ENCODE measurements around the gene ALPK1. TPM values are rescaled to one million over a fixed set of nuclear protein-coding genes. Genes with fewer than 3 reads are reported as not detected.

ALPK1 gene
- total and polyA plus RNA-seq, 4 experiments from 2014 or later, result 3.9 to 18.6 (median 10.2) TPM

GRCh38 chr4:112282860-112283667 lies 14.1 kb upstream of the ALPK1 start:
- Histone ChIP-seq H3K27me3 (ENCODE audit: insufficient read depth, low read length) (no peaks in the 10 kb centered on the region), H3K27ac (ENCODE audit: low read depth, low read length) (peak overlapping the region; percentile 16), H3K4me1 (ENCODE audit: insufficient read depth, low read length) (peaks cover 83% of the 10 kb centered on the region), H3K9me3 (ENCODE audit: control insufficient read depth in 1 of 2, low read length in 2 of 2) (no peaks in the 10 kb centered on the region), H3K36me3 (ENCODE audit: insufficient read depth, low read length) (no peaks in the 10 kb centered on the region), H3K4me3 (ENCODE audit: low read length in 2 of 2) (peak overlapping the region in 1 of 2 donors; percentile 8)
- H3K27me3 Mint-ChIP-seq, result no peaks in the 10 kb centered on the region
- H3K27ac Mint-ChIP-seq, result peak overlapping the region; percentile 23 to 99 (median 82)
- peak overlapping the region; percentile 60 to 96 (median 94) for H3K4me3 Mint-ChIP-seq
- ChIA-PET POLR2A (ENCODE audit: partially characterized antibody) (interaction anchor here (0.9 to 6.1 kb wide), 4 partner anchors 8 to 50 kb away, joined by 3 to 125 read pairs (median 26); partner anchors contain the start of genes ALPK1 and AP1AR), CTCF (ENCODE audit: partially characterized antibody) (interaction anchor here (0.8 to 4.9 kb wide), 5 partner anchors 16 to 68 kb away, joined by 3 to 20 read pairs (median 3); no protein-coding TSS in a partner anchor)
- peaks cover 13 to 36% of the 10 kb centered on the region in 2 donors for H3K36me3 Mint-ChIP-seq
- intact Hi-C loops (cut with micrococcal nuclease), result no loop called here
- peaks cover 53 to 96% (median 71%) of the 10 kb centered on the region in 4 donors for H3K4me1 Mint-ChIP-seq
- H3K9me3 Mint-ChIP-seq, result peaks cover 0 to 10% (median 0%) of the 10 kb centered on the region in 8 donors
- no peak for DNase-seq

- CTCF ChIA-PET (ENCODE audit: partially characterized antibody), result interaction anchor here (1.2 to 4.9 kb wide), 7 partner anchors 9 to 70 kb away, joined by 3 to 42 read pairs (median 6); no protein-coding TSS in a partner anchor
- H3K9me3 Mint-ChIP-seq, result peaks cover 0 to 10% (median 0%) of the 10 kb centered on the region in 8 donors
- H3K4me1 Mint-ChIP-seq, result peaks cover 55 to 96% (median 73%) of the 10 kb centered on the region in 4 donors
- peak in 1 of 5 donors; percentile 14 for DNase-seq
- H3K4me1 ChIP-seq (ENCODE audit: insufficient read depth, low read length), result peaks cover 85% of the 10 kb centered on the region
- H3K27me3 Mint-ChIP-seq, result no peaks in the 10 kb centered on the region
- no peaks in the 10 kb centered on the region for H3K9me3 ChIP-seq (ENCODE audit: control insufficient read depth in 1 of 2, low read length in 2 of 2)
- intact Hi-C loops (cut with micrococcal nuclease), result loop anchor here (1.0 to 2.0 kb wide), 3 partner anchors 8 to 139 kb away; partner anchors contain the start of gene FAM241A
- H3K27ac ChIP-seq (ENCODE audit: low read depth, low read length), result peak overlapping the region; percentile 79
- H3K27me3 ChIP-seq (ENCODE audit: insufficient read depth, low read length), result no peaks in the 10 kb centered on the region
- peak overlapping the region; percentile 20 to 94 for H3K4me3 ChIP-seq (ENCODE audit: low read length in 2 of 2)
- H3K36me3 ChIP-seq (ENCODE audit: insufficient read depth, low read length), result no peaks in the 10 kb centered on the region
- peak overlapping the region; percentile 92 to 98 (median 96) for H3K4me3 Mint-ChIP-seq
- peak overlapping the region; percentile 91 to 99 (median 94) for H3K27ac Mint-ChIP-seq
- peaks cover 12 to 28% of the 10 kb centered on the region in 2 donors for H3K36me3 Mint-ChIP-seq
- POLR2A ChIA-PET (ENCODE audit: partially characterized antibody), result interaction anchor here (0.7 to 6.1 kb wide), 6 partner anchors 9 to 138 kb away, joined by 3 to 125 read pairs (median 12); partner anchors contain the start of genes ALPK1, AP1AR and FAM241A
Measured at GRCh38 chr4:112284166-112284565, 13.0 kb upstream of the ALPK1 start.

GRCh38 chr4:112284662-112285411 lies 12.3 kb upstream of the ALPK1 start:
- Histone ChIP-seq H3K9me3 (ENCODE audit: control insufficient read depth in 1 of 2, low read length in 2 of 2) (no peaks in the 10 kb centered on the region), H3K27me3 (ENCODE audit: insufficient read depth, low read length) (no peaks in the 10 kb centered on the region), H3K36me3 (ENCODE audit: insufficient read depth, low read length) (no peaks in the 10 kb centered on the region), H3K4me1 (ENCODE audit: insufficient read depth, low read length) (peaks cover 85% of the 10 kb centered on the region), H3K27ac (ENCODE audit: low read depth, low read length) (peak overlapping the region; percentile 79), H3K4me3 (ENCODE audit: low read length in 2 of 2) (peak overlapping the region; percentile 88 to 94)
- Mint-ChIP-seq H3K4me1 (peaks cover 58 to 96% (median 75%) of the 10 kb centered on the region in 4 donors), H3K27me3 (no peaks in the 10 kb centered on the region), H3K9me3 (peaks cover 0 to 10% (median 0%) of the 10 kb centered on the region in 8 donors), H3K36me3 (peaks cover 12 to 26% of the 10 kb centered on the region in 2 donors), H3K27ac (peak overlapping the region; percentile 91 to 99 (median 94)), H3K4me3 (peak overlapping the region; percentile 92 to 98 (median 96))
- peak in 3 of 5 donors; percentile 15 to 22 (median 15) for DNase-seq
- ChIA-PET CTCF (ENCODE audit: partially characterized antibody) (interaction anchor here (1.0 to 4.9 kb wide), 9 partner anchors 10 to 71 kb away, joined by 3 to 42 read pairs (median 5); no protein-coding TSS in a partner anchor), POLR2A (ENCODE audit: partially characterized antibody) (interaction anchor here (0.7 to 6.1 kb wide), 9 partner anchors 15 to 138 kb away, joined by 3 to 125 read pairs (median 13); partner anchors contain the start of genes ALPK1, AP1AR and FAM241A)
- intact Hi-C loops (cut with micrococcal nuclease), result loop anchor here (1.0 to 2.0 kb wide), 6 partner anchors 9 to 352 kb away; partner anchors contain the start of genes AP1AR, FAM241A and LARP7

GRCh38 chr4:112287258-112287989 lies 9.7 kb upstream of the ALPK1 start:
- Histone ChIP-seq H3K9me3 (ENCODE audit: control insufficient read depth in 1 of 2, low read length in 2 of 2) (no peaks in the 10 kb centered on the region), H3K27ac (ENCODE audit: low read depth, low read length) (peak overlapping the region; percentile 79), H3K27me3 (ENCODE audit: insufficient read depth, low read length) (no peaks in the 10 kb centered on the region), H3K4me3 (ENCODE audit: low read length in 2 of 2) (peak overlapping the region in 1 of 2 donors; percentile 94), H3K36me3 (ENCODE audit: insufficient read depth, low read length) (no peaks in the 10 kb centered on the region), H3K4me1 (ENCODE audit: insufficient read depth, low read length) (peaks cover 68% of the 10 kb centered on the region)
- intact Hi-C loops (cut with micrococcal nuclease), result loop anchor here (2.0 kb wide), 1 partner anchor 1475 kb away; no protein-coding TSS in a partner anchor
- H3K4me1 Mint-ChIP-seq, result peaks cover 51 to 75% (median 60%) of the 10 kb centered on the region in 4 donors
- H3K27ac Mint-ChIP-seq, result peak overlapping the region; percentile 92 to 99 (median 97)
- POLR2A ChIA-PET (ENCODE audit: partially characterized antibody), result interaction anchor here (1.0 to 6.1 kb wide), 12 partner anchors 11 to 350 kb away, joined by 3 to 125 read pairs (median 8); partner anchors contain the start of genes ALPK1, AP1AR, FAM241A and LARP7
- peaks cover under 1 to 15% of the 10 kb centered on the region in 2 donors for H3K36me3 Mint-ChIP-seq
- H3K9me3 Mint-ChIP-seq, result peaks cover 0 to 10% (median 0%) of the 10 kb centered on the region in 8 donors
- peak overlapping the region; percentile 92 to 98 (median 96) for H3K4me3 Mint-ChIP-seq
- CTCF ChIA-PET (ENCODE audit: partially characterized antibody), result interaction anchor here (0.8 to 4.9 kb wide), 8 partner anchors 10 to 73 kb away, joined by 4 to 42 read pairs (median 6); partner anchors contain the start of gene ALPK1
- H3K27me3 Mint-ChIP-seq, result no peaks in the 10 kb centered on the region
- peak; percentile 31 to 52 (median 37) for DNase-seq

GRCh38 chr4:112288455-112288854 lies 8.7 kb upstream of the ALPK1 start:
- H3K4me3 ChIP-seq (ENCODE audit: low read length in 2 of 2), result peak overlapping the region in 1 of 2 donors; percentile 17
- H3K27ac ChIP-seq (ENCODE audit: low read depth, low read length), result peak overlapping the region; percentile 79
- H3K4me1 Mint-ChIP-seq, result peaks cover 43 to 65% (median 51%) of the 10 kb centered on the region in 4 donors
- H3K36me3 ChIP-seq (ENCODE audit: insufficient read depth, low read length), result no peaks in the 10 kb centered on the region
- CTCF ChIA-PET (ENCODE audit: partially characterized antibody), result interaction anchor here (4.3 to 4.9 kb wide), 2 partner anchors 12 to 22 kb away, joined by 20 to 42 read pairs; no protein-coding TSS in a partner anchor
- peaks cover 57% of the 10 kb centered on the region for H3K4me1 ChIP-seq (ENCODE audit: insufficient read depth, low read length)
- DNase-seq, result peak; percentile 56 to 76 (median 61)
- no peaks in the 10 kb centered on the region for H3K9me3 ChIP-seq (ENCODE audit: control insufficient read depth in 1 of 2, low read length in 2 of 2)
- intact Hi-C loops (cut with micrococcal nuclease), result no loop called here
- H3K36me3 Mint-ChIP-seq, result peaks cover 0 to 11% of the 10 kb centered on the region in 2 donors
- peaks cover 0 to 3% (median 0%) of the 10 kb centered on the region in 8 donors for H3K9me3 Mint-ChIP-seq
- peak overlapping the region; percentile 85 to 97 (median 94) for H3K27ac Mint-ChIP-seq
- peak overlapping the region; percentile 18 to 84 (median 68) for H3K4me3 Mint-ChIP-seq
- H3K27me3 ChIP-seq (ENCODE audit: insufficient read depth, low read length), result no peaks in the 10 kb centered on the region
- POLR2A ChIA-PET (ENCODE audit: partially characterized antibody), result interaction anchor here (1.4 to 6.1 kb wide), 5 partner anchors 12 to 349 kb away, joined by 3 to 125 read pairs (median 5); partner anchors contain the start of genes ALPK1, AP1AR, LARP7 and ZGRF1
- H3K27me3 Mint-ChIP-seq, result no peaks in the 10 kb centered on the region
